Stomach smooth muscle (tissue), 2 donors: Measurements from ENCODE around the gene ARL17B.
"Not testable (repeated sequence)": the region's sequence is repeated elsewhere in the genome, so short reads cannot be mapped to it uniquely, and the experiment has no call there.

ENCODE experiments used
- H3K27ac ChIP-seq: one replicate; pipeline ENCODE4 v1.7.0; 2013; ENCODE audit warnings: mild to moderate bottlenecking, low read length, inconsistent platforms
- H3K27me3 ChIP-seq, 2 donors: one replicate each; pipeline ENCODE4 v1.7.0; 2013; ENCODE audit warnings: low read length in 2 of 2; ENCODE audit not compliant: insufficient read depth in 2 of 2, control insufficient read depth in 1 of 2
- H3K36me3 ChIP-seq, 2 donors: one replicate each; pipeline ENCODE4 v1.7.0; 2013; ENCODE audit warnings: low read length in 2 of 2; ENCODE audit not compliant: control insufficient read depth in 2 of 2, insufficient read depth in 2 of 2
- H3K4me1 ChIP-seq: one replicate; pipeline ENCODE4 v1.7.0; 2013; ENCODE audit warnings: low read length; ENCODE audit not compliant: control insufficient read depth, insufficient read depth
- H3K4me3 ChIP-seq, 2 donors: one replicate each; pipeline ENCODE4 v1.7.0; 2013; ENCODE audit warnings: low read length in 2 of 2
- H3K9ac ChIP-seq, 2 donors: one replicate each; pipeline ENCODE4 v1.7.0; 2013; ENCODE audit warnings: low read length in 2 of 2, mild to moderate bottlenecking in 1 of 2
- H3K9me3 ChIP-seq, 2 donors: one replicate each; pipeline ENCODE4 v1.7.0; 2013; ENCODE audit warnings: low read length in 2 of 2; ENCODE audit not compliant: control insufficient read depth in 2 of 2
- donor health status: healthy.
- donor health status: Pancreatic carcinoma.

ARL17B gene

DNA sequence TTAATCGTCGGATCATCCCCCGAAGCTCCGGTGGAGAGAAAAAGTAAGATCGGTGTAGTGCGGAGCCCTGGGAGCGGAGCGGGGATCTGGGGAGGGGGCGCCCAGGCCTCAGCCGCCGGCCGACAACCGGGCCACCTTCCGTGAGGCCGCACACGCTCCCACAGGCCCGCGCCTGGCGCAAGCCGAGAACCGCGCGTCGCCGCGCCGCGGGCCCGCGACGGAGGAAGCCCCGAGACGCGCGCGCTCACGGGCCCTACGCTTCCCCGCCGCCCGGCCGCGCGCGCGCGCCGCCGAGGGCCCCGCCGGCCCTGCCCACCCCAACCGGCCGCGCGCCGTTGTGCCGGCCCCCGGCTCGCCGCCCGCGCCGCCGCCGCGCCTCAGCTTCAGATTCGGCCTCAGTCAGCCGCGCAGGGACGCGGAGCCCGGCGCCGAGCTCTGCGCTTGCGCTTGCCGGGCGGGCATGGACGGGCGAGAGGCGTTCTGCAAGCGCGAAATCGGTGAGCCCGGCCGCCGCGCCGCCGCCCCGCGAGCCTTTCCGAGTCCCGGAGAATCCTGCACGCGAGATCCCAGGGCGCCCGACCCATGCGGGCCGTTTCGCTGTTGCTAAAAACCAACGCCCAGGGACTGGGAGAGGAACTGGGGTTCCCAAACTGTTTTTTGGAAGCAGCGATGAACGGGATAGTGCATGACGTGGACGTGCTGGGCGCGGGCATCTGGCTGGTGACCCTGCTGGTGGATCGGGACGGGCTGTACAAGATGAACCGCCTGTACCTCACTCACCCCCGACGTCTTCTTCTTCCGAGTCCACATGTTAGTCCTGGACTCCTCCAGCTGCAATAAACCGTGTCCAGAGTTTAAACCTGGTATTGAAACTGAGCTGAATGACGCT is 94.7 kb downstream of the ARL17B start:
- Histone ChIP-seq H3K4me1 (peaks cover 10% of the 10 kb centered on the region), H3K27ac (peak overlapping the region; percentile 91), H3K27me3 (no peaks in the 10 kb centered on the region), H3K9ac (peak overlapping the region; percentile 90), H3K36me3 (no peaks in the 10 kb centered on the region), H3K4me3 (peak overlapping the region; percentile 94 to 97), H3K9me3 (no peaks in the 10 kb centered on the region)

GRCh38 chr17:46266063-46266655 is 95.4 kb downstream of the ARL17B start:
- not testable (repeated sequence) for H3K9me3 ChIP-seq, H3K4me1 ChIP-seq, H3K36me3 ChIP-seq, H3K27me3 ChIP-seq
- H3K27ac ChIP-seq: peak overlapping the region; percentile 91
- peak overlapping the region; percentile 81 to 90 for H3K9ac ChIP-seq
- peak overlapping the region; percentile 74 to 95 for H3K4me3 ChIP-seq

DNA sequence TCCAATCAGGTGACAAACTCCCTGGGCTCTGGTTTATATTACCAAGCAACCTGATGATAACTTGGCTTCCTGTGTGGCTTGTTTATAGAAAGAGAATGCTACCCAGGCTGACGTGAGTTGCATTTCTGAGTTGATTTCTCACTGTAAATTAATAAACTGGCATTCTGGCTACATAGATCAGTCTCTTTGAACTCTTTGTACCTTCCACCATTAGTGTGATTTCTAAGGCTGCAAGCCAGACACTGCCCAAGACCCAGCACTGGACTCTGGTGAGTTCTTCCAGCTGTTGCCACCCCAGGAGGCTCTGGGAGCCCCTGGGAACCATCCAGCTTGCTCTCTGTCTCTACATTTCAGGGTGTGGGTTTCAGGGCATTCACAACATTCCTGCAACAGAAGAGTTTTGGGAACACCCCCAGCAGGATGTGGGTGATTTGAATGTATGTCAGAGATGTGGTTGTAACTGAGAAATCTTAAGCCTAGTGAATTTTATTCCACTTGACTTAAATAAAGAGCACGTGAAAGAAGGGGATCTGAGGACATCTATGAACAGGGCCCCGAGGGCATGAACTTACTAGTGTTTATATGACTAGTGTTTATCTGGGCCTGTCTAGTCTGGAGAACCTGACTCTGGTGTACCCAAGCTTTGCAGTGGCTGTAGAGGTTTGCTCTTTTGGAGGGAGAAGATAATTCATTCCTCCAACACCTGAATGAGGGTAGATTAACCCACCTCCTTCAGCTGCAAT is 96.9 kb downstream of the ARL17B start:
- H3K27ac ChIP-seq: no peak overlapping the region
- H3K4me1 ChIP-seq: peaks cover 15% of the 10 kb centered on the region
- H3K9me3 ChIP-seq: no peaks in the 10 kb centered on the region
- no peaks in the 10 kb centered on the region for H3K36me3 ChIP-seq
- no peak overlapping the region for H3K4me3 ChIP-seq
- no peaks in the 10 kb centered on the region for H3K27me3 ChIP-seq
- H3K9ac ChIP-seq: no peak overlapping the region

DNA sequence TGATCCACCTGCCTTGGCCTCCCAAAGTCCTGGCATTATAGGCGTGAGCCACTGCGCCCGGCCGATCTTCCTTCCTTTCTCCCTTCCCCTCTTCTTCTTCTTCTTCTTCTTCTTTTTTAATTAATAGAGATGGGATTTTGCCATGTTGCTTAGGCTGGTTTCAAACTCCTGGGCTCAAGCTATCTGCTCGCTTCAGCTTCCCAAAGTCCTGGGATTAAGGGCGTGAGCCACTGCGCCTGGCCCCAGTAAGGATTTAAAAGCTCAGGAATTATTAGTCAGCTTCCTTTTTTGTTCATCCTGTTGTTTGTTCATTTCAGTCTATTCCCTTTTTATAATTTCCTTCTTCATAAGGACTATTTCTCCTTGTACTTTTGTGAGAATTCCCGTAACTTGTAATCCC is 99.3 kb downstream of the ARL17B start:
- Histone ChIP-seq H3K4me3 (no peak overlapping the region), H3K4me1 (peaks cover 11% of the 10 kb centered on the region), H3K9me3 (no peaks in the 10 kb centered on the region), H3K9ac (no peak overlapping the region), H3K27ac (no peak overlapping the region), H3K27me3 (no peaks in the 10 kb centered on the region), H3K36me3 (no peaks in the 10 kb centered on the region)

- not testable (repeated sequence) for H3K27ac ChIP-seq, H3K27me3 ChIP-seq, H3K9ac ChIP-seq, H3K9me3 ChIP-seq, H3K4me1 ChIP-seq, H3K36me3 ChIP-seq
- H3K4me3 ChIP-seq: peak overlapping the region; percentile 36 to 67
These were observed 101.5 kb downstream of the ARL17B start for GRCh38 chr17:46259845-46260661.

DNA sequence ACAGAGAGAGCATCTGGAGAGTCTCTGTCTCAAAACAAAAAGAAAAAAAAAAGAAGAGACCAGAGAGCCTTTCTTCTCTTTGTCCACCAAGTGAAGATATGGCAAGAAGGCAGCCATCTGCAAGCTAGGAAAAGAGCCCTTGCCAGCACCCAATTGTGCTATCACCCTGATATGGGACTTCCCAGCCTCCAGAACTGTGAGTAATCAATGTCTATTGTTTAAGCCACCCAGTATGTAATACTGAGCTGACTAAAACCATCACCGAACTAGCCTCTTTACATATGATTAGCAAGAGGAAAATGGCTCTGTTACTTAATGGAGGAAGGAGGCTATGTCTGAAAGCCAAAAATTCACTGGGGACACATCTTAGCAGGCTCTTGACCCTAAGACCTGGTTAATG is 105.2 kb downstream of the ARL17B start:
- H3K9me3 ChIP-seq, H3K4me1 ChIP-seq, H3K36me3 ChIP-seq, H3K4me3 ChIP-seq, H3K9ac ChIP-seq, H3K27ac ChIP-seq, H3K27me3 ChIP-seq: not testable (repeated sequence)

- H3K4me3 ChIP-seq, H3K27me3 ChIP-seq, H3K27ac ChIP-seq, H3K9me3 ChIP-seq, H3K4me1 ChIP-seq, H3K36me3 ChIP-seq, H3K9ac ChIP-seq: not testable (repeated sequence)
These were observed 107.4 kb downstream of the ARL17B start for GRCh38 chr17:46254215-46254614.

DNA sequence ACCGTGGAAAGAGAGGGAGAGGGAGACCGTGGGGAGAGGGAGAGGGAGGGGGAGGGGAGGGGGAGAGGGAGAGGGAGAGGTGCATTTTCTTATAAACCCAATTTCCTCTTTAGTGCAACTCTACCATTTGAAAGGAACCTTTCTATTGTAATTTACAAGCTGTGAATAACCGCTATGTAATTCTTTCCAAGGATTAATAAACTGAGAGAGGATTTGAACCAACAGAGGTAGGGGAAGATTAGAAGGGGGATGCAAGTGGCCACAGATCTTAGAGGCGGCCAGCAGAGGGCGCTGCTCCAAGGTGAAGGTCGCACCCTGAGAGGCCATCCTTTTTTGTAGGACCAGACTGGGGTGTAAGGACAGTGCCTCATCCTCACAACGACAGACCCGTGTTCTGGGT is 107.8 kb downstream of the ARL17B start:
- not testable (repeated sequence) for H3K27ac ChIP-seq, H3K4me1 ChIP-seq, H3K9me3 ChIP-seq, H3K4me3 ChIP-seq, H3K27me3 ChIP-seq, H3K36me3 ChIP-seq, H3K9ac ChIP-seq

DNA sequence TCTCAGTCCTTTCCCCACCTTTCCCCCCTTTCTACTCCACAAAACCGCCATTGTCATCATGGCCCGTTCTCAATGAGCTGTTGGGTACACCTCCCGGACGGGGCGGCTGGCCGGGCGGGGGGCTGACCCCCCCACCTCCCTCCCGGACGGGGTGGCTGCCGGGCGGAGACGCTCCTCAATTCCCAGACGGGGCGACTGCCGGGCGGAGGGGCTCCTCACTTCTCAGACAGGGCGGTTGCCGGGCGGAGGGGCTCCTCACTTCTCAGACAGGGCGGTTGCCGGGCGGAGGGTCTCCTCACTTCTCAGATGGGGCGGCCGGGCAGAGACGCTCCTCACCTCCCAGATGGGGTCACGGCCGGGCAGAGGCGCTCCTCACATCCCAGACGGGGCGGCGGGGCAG is 108.8 kb downstream of the ARL17B start:
- not testable (repeated sequence) for H3K9ac ChIP-seq, H3K27ac ChIP-seq, H3K36me3 ChIP-seq, H3K4me1 ChIP-seq, H3K27me3 ChIP-seq, H3K4me3 ChIP-seq, H3K9me3 ChIP-seq

GRCh38 chr17:46249153-46249552 is 112.4 kb downstream of the ARL17B start:
- not testable (repeated sequence) for H3K9me3 ChIP-seq, H3K9ac ChIP-seq, H3K4me3 ChIP-seq, H3K36me3 ChIP-seq, H3K4me1 ChIP-seq, H3K27me3 ChIP-seq, H3K27ac ChIP-seq
